Fibroblast of gingiva (primary cell): ENCODE results near the gene GAK.

Source experiments
- DNase-seq: peaks from one replicate; pipeline ENCODE4 v3.0.0-alpha.2; 2011; ENCODE audit warnings: low read depth

GAK gene

DNA sequence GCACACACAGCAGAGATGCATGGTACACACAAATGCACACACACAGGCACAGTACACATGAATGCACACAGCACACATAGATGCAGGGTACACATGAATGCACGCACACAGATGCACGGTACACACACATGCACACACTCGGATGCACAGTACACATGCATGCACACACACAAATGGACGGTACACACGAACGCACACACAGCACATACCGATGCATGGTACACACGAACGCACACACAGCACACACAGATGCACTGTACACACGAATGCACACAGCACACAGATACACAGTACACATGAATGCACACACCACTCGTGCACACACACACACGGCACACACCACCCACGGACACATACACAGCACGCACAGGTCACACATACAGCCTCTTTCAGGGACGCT, 62.3 kb downstream of the GAK start:
- DNase-seq, result no peak

DNA sequence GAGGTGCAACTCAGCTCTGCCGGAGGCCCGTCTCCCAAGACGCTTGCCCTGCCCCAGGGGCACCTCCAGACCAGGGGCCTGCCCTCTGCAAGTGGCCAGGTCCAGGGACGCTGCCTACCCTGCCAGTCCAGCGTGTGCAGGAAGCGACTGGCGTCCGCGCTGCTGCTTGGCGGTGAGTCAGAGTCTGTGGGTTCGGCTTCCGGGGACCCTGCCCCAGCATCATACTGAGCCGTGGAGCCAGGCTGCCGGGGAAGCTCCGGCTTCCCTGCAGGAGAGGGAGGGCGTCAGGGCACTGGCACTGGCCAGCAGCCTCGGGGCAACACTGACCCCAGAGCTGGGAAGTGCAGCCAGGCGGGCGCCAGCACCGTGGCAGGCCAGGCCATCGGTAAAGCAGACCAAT, 63.7 kb downstream of the GAK start:
- no peak for DNase-seq

- DNase-seq, result no peak
Observed at GRCh38 chr4:867526-868250, 64.4 kb downstream of the GAK start.

GRCh38 chr4:866761-867390, 65.2 kb downstream of the GAK start:
- DNase-seq, result no peak

DNA sequence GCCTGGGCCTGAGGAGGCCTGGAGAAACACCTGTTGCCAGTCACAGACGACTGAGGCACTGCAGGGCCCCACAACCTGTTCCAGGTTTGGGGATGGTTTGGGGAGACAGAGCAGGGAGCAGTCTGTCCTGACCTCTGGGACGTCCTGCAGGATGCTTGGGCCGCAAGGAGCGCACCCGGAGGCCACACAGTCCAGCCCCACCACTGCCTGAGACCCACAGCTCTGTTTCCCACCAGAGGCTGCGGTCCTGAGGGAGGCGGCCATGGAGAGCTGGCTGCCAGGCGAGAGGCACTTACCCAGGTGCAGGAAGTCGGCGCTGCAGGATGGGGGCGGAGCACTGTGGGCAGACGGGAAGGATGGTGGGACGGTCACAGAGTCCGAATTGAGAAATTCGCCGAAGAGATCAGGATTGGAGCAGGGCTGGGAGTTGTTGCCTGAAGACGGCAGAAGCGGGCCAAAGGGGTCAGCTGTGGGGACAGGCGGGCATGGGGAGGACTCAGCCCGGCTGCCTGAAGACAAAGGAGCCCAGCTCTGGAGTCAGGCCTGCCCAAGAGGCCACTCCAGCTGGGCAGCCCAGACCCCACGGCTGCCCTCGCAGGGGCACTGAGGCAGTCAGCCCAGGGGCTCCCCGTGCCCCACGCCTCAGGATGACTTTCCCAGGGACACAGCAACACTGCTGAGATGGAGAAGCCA, 65.9 kb downstream of the GAK start:
- no peak for DNase-seq

- DNase-seq, result no peak
Observed at GRCh38 chr4:865572-865971, 66.5 kb downstream of the GAK start.

DNA sequence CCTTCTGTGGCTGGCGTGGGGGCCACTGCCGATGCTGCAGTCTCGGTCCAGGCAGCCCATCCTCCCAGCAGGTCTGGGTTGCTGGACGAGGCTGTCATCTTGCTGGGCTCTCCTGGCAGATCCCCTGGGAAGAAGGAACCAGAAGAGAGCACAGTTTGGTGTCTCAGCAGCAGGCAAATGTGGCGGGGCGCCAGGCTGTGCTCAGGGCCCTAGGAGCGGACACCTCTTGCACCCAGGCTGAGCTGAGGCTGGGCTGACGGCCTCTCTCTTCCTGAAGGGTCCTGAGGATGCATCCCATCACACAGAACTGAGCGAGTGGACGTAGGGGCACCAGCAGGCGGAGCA, 67.0 kb downstream of the GAK start:
- no peak for DNase-seq

DNA sequence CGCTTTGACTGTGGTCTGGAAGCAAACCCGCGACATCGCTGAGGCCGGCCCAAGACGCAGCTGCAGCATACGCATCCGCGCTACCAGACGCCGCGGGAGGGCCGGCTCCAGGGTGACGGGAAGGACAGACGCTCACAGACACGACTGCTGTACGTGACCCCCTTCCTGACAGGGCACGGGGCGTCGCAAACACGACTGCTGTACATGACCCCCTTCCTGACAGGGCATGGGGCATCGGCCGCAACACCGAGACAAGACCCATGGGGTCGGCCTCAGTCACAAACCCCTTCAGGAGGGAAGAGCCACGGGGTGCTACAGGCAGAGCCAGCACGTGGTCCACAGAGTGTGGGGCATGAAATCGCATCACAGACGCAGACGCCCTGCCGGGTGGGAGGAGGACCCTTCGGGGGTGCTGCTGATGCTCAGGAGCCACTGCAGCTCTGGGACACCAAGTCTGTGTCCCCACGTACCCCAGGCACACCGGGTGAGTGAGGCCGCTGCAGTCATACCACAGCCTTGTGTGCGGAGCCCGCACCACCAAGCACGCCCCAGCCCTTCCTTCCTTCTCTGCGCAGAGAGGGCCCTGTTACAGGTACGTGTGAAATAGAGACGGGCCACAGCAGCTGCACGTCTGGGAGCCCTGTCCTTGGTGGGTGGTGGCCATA, 67.5 kb downstream of the GAK start:
- DNase-seq, result no peak

- DNase-seq, result no peak
Observed at GRCh38 chr4:860561-860960, 71.6 kb downstream of the GAK start.

DNA sequence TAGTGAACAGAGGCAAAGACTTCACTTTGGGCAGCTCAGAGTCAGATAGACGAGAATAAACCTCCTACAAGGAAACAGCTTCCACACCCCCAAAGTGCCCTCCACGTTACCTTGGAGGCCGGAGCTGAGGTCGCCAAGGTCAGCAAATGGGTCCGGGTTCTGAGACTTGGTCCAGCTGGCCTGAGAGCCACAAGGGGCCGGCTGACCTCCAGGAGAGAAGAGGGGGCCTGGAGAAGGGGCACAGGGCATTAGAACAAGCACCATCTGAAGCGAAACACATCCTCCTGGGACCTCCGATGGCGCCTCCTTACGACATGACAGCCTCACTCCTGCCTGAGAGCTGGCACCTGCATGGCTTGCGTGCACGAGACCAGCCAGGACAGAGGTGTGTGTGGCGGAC, 72.6 kb downstream of the GAK start:
- DNase-seq, result no peak

- DNase-seq, result no peak
Observed at GRCh38 chr4:858831-859451, 73.2 kb downstream of the GAK start.

DNA sequence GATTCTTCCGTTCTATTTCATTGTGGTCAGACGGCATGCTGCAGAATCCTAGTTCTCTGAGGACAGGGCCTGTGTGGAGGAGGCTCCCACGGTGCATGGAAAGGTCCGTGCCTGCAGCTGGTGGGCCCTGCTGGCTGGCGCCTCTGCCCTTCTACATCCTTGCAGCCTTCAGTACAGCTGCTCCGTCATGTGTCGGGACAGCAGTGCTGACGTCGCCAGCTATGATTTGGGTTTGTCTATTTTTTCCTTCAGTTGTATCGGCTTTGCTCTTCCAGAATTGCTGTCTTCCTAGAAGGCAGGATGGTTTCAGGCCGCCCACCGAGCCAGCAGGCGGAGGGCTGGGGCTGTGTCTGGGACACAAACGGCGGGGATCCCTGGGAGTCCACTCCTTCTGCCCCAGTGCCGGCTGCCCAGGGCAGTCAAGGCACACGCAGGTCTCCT, 74.1 kb downstream of the GAK start:
- no peak for DNase-seq

- DNase-seq, result no peak
Observed at GRCh38 chr4:857461-857860, 74.7 kb downstream of the GAK start.

GRCh38 chr4:856225-856901, 75.8 kb downstream of the GAK start:
- DNase-seq, result no peak

GRCh38 chr4:855880-856224, 76.3 kb downstream of the GAK start:
- no peak for DNase-seq

DNA sequence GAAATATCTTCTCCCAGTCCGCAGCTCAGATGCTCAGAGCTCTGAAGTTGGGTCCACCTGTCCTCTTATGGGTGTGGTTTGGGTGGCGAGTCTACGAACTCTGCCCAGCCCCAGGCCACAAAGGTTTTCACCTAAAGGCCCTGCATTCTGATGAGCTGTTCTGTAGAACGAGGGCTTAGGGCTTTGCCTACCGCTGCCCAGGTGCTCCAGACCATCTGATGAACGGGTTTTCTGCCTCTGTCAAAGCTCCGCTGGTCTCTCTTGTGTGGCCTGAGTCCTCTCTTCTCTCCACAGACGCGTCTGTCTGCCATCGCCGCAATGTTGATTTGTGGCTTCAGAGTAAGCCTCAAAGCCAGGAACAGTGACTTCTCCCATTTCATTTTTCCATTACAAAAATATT, 77.8 kb downstream of the GAK start:
- no peak for DNase-seq

DNA sequence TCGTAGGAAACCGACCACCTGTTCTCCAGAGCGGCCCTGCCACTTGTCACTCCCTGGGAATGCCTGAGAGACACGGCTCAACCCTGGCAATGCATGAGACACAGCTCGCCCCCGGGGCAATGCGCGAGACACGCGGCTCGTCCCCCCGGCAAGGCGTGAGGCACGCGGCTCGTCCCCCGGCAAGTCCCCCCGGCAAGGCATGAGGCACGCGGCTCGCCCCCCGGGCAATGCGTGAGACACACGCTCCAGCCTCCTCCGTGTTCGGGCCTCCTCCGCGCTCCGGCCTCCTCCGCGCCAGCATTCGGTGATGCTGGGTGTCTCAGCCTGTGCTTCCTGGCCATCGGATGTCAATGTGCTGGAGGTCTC, 78.7 kb downstream of the GAK start:
- DNase-seq, result no peak

GRCh38 chr4:851701-852430, 80.2 kb downstream of the GAK start:
- no peak for DNase-seq

GRCh38 chr4:850323-850945, 81.7 kb downstream of the GAK start:
- no peak for DNase-seq

DNA sequence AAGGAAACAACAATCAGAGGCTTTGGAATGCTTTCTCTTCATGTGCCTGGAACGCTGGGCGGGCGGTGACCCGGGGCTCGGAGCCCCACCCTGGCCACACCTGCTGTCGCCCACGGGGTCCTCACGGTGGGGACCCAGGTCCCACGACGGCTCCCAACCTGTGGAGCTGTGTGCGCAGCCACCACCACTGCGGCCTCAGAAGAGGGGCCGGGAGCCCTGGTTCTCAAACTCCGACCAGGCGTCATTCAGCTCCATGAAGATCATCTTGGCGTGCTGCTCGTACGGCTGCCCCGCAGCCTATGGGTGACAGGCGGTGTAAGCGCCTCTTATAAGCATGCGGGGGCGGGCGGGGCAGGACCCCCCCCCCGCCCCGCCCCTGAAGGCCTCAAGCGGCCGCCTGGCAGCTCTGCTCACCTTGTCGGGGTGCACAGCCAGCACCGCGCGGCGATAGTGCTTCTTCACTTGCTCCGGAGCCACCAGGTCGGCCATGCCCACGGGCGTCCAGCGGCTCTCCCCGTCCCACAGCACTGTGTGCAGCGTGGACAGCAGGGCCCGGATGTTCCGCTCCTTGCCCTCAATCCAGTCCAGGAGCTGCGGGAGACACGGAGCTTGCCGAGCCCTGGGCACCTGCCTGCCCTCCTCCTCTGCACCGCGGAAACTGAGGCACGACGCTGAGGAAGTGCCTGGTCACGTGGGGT, 82.5 kb downstream of the GAK start:
- DNase-seq, result no peak
